ENCODE measurements around the gene PLCD3. TPM values are rescaled to one million over a fixed set of nuclear protein-coding genes. Genes with fewer than 3 reads are reported as not detected.

PLCD3 gene
- total and polyA plus RNA-seq, 2 of the 13 experiments (the other 11 are each of a cell fraction or from before 2014, with no cell fraction given), result 11.3 to 39.1 TPM

GRCh38 chr17:45101883-45102811, 30.2 kb downstream of the PLCD3 start (continued):
- TF ChIP-seq ZNF574 (CRISPR knock-in tag; IDR thresholded peaks at IDR 0.05) (peak; percentile 53), FOSL1 (CRISPR knock-in tag; IDR thresholded peaks at IDR 0.05; ENCODE audit: borderline replicate concordance) (peak; percentile 28; the same call in 1 of the 2 replicates), NFE2 (CRISPR knock-in tag; IDR thresholded peaks at IDR 0.05) (no peak), CEBPG (CRISPR knock-in tag; IDR thresholded peaks at IDR 0.05) (peak; percentile 63; the same call in 1 of the 2 replicates), ZFP37 (CRISPR knock-in tag; IDR thresholded peaks at IDR 0.05; ENCODE audit: borderline replicate concordance) (no peak), HNF4A (CRISPR knock-in tag; IDR thresholded peaks at IDR 0.05) (peak; percentile 34), MIXL1 (CRISPR knock-in tag; IDR thresholded peaks at IDR 0.05) (0 out of 2 replicates have a peak, but pooled peaks have one; percentile 28), ZNF503 (CRISPR knock-in tag; IDR thresholded peaks at IDR 0.05) (no peak), ZNF343 (CRISPR knock-in tag; IDR thresholded peaks at IDR 0.05) (no peak), ZNF678 (CRISPR knock-in tag; IDR thresholded peaks at IDR 0.05) (no peak), MNT (IDR thresholded peaks at IDR 0.05) (0 out of 2 replicates have a peak, but pooled peaks have one; percentile 3), PHF21A (CRISPR knock-in tag; IDR thresholded peaks at IDR 0.05) (peak; percentile 95), ZNF18 (CRISPR knock-in tag; IDR thresholded peaks at IDR 0.05; ENCODE audit: insufficient replicate concordance) (no peak), KAT2B (IDR thresholded peaks at IDR 0.05; ENCODE audit: borderline replicate concordance, low read depth, low read length) (no peak), KDM3A (CRISPR knock-in tag; IDR thresholded peaks at IDR 0.05; ENCODE audit: low read depth) (0 out of 2 replicates have a peak, but pooled peaks have one; percentile 60), FOXO1 (CRISPR knock-in tag; IDR thresholded peaks at IDR 0.05) (no peak; the same call in 1 of the 2 replicates), HDAC2 (CRISPR knock-in tag; IDR thresholded peaks at IDR 0.05) (peak; percentile 75), PPARG (CRISPR knock-in tag; conservative IDR thresholded peaks at IDR 0.05) (0 out of 2 replicates have a peak, but pooled peaks have one; percentile 14)
